ENCODE data around the gene ALB. TPM values are rescaled to one million over a fixed set of nuclear protein-coding genes. Genes with fewer than 3 reads are reported as not detected.

Gene ALB
- total and polyA plus RNA-seq, 7 experiments from 2014 or later, result 0.45 to 0.96 TPM; not detected in 5

GRCh38 chr4:73440653-73441052 is 36.6 kb downstream of the ALB start:
- H3K4me1 ChIP-seq (ENCODE audit: control insufficient read depth in 2 of 2, insufficient read depth in 2 of 2, low read length in 2 of 2), result no peaks in the 10 kb centered on the region
- Mint-ChIP-seq H3K36me3 (no peaks in the 10 kb centered on the region), H3K9me3 (peaks cover 0 to 2% (median 0%) of the 10 kb centered on the region in 11 donors), H3K4me3 (no peak overlapping the region), H3K4me1 (no peaks in the 10 kb centered on the region), H3K27ac (no peak overlapping the region), H3K27me3 (peaks cover 3 to 23% (median 5%) of the 10 kb centered on the region in 5 donors)
- H3K36me3 ChIP-seq (ENCODE audit: control insufficient read depth in 2 of 3, insufficient read depth in 3 of 3, low read length in 3 of 3), result no peaks in the 10 kb centered on the region
- DNase-seq, result no peak
- H3K9me3 ChIP-seq (ENCODE audit: control insufficient read depth in 2 of 3, low read length in 3 of 3), result no peaks in the 10 kb centered on the region
- ChIA-PET CTCF (no interaction called here), POLR2A (no interaction called here)
- intact Hi-C loops (cut with micrococcal nuclease), result no loop called here
- H3K27ac ChIP-seq (ENCODE audit: low read depth, low read length), result no peak overlapping the region
- H3K4me3 ChIP-seq (ENCODE audit: low read length), result no peak overlapping the region
- no peaks in the 10 kb centered on the region for H3K27me3 ChIP-seq (ENCODE audit: control insufficient read depth in 2 of 2, insufficient read depth in 2 of 2, low read length in 2 of 2)
- no peak for ATAC-seq

DNA sequence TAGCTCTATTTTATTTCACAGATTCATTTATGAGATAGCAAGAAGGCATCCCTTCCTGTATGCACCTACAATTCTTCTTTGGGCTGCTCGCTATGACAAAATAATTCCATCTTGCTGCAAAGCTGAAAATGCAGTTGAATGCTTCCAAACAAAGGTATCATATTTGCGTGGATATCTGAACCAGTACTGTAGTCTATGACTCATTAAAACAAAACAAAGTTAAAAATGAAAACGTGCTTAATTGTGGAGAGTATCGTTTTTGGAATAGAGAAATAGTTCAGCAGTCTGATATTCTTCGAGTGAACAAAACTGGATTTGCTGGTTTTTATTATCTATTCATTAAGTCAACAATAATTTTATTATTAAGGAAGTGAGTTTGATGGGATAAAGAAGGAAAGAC is 38.2 kb downstream of the ALB start:
- ATAC-seq (no peak), DNase-seq (no peak)
- Histone ChIP-seq H3K9me3 (ENCODE audit: control insufficient read depth in 2 of 3, low read length in 3 of 3) (no peaks in the 10 kb centered on the region), H3K4me3 (ENCODE audit: low read length) (no peak overlapping the region), H3K27me3 (ENCODE audit: control insufficient read depth in 2 of 2, insufficient read depth in 2 of 2, low read length in 2 of 2) (peaks cover 0 to 5% of the 10 kb centered on the region in 2 donors), H3K36me3 (ENCODE audit: control insufficient read depth in 2 of 3, insufficient read depth in 3 of 3, low read length in 3 of 3) (no peaks in the 10 kb centered on the region), H3K27ac (ENCODE audit: low read depth, low read length) (no peak overlapping the region), H3K4me1 (ENCODE audit: control insufficient read depth in 2 of 2, insufficient read depth in 2 of 2, low read length in 2 of 2) (no peaks in the 10 kb centered on the region)
- H3K4me3 Mint-ChIP-seq, result no peak overlapping the region
- H3K4me1 Mint-ChIP-seq, result no peaks in the 10 kb centered on the region
- peaks cover under 1 to 23% (median 9%) of the 10 kb centered on the region in 5 donors for H3K27me3 Mint-ChIP-seq
- intact Hi-C loops (cut with micrococcal nuclease), result no loop called here
- H3K27ac Mint-ChIP-seq, result no peak overlapping the region
- H3K36me3 Mint-ChIP-seq, result no peaks in the 10 kb centered on the region
- ChIA-PET CTCF (no interaction called here), POLR2A (no interaction called here)
- H3K9me3 Mint-ChIP-seq, result peaks cover 0 to 2% (median 0%) of the 10 kb centered on the region in 11 donors

- Mint-ChIP-seq H3K4me3 (no peak overlapping the region), H3K27ac (no peak overlapping the region), H3K4me1 (no peaks in the 10 kb centered on the region), H3K27me3 (peaks cover 2 to 16% (median 13%) of the 10 kb centered on the region in 5 donors), H3K9me3 (peaks cover 0 to 2% (median 0%) of the 10 kb centered on the region in 11 donors), H3K36me3 (no peaks in the 10 kb centered on the region)
- Histone ChIP-seq H3K27ac (ENCODE audit: low read depth, low read length) (no peak overlapping the region), H3K9me3 (ENCODE audit: control insufficient read depth in 2 of 3, low read length in 3 of 3) (no peaks in the 10 kb centered on the region), H3K4me1 (ENCODE audit: control insufficient read depth in 2 of 2, insufficient read depth in 2 of 2, low read length in 2 of 2) (no peaks in the 10 kb centered on the region), H3K36me3 (ENCODE audit: control insufficient read depth in 2 of 3, insufficient read depth in 3 of 3, low read length in 3 of 3) (no peaks in the 10 kb centered on the region), H3K27me3 (ENCODE audit: control insufficient read depth in 2 of 2, insufficient read depth in 2 of 2, low read length in 2 of 2) (peaks cover 0 to 5% of the 10 kb centered on the region in 2 donors), H3K4me3 (ENCODE audit: low read length) (no peak overlapping the region)
- ChIA-PET POLR2A (no interaction called here), CTCF (interaction anchor here (0.7 kb wide), 1 partner anchor 8 kb away, joined by 3 read pairs; no protein-coding TSS in a partner anchor)
- intact Hi-C loops (cut with micrococcal nuclease), result no loop called here
- ATAC-seq (no peak), DNase-seq (no peak)
These were observed 39.1 kb downstream of the ALB start for GRCh38 chr4:73443224-73443623.

DNA sequence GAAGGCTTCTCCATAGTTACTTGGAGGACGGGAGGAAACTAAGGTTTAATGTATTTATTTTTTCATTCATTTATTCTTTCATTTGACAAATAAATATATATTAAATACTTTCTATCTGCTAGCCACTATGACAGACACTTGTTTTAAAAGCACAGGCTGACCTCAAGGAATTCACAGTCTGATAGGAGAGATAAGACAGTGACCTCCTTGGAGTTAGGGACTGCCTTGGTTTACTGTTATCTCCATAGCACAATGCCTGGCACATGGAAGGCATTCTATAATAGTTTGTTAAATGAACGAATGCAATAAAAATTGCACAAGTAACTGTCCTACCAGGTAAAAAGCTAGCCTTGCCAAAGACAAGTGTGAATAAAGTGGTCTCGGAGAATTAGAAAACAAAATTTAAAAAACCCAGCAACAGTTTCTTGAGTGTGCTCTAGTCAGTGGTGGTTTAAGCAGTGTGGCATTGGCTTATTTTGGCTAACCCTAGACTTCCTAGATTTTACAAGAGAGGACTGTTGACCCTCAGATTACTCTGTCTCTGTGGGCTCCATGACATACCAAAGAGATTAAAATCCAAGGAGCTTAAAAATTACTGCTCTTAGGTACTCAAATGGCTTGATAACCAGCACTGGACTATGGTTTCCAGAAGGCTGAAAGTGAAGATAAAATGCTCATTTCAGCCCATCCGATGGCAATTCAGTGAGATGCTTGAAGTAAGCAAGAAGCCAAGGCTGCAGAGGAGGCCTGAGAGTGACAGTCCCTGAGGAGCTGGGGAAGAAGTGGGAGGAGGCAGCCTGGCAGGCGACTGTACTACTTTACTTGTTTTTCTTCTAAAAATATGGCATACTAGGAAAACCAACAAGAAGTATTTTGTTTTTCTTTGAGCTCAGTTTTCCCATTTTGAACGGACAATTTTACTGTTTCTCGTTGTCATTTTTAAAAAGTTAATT is 41.6 kb downstream of the ALB start:
- ChIA-PET POLR2A (no interaction called here), CTCF (interaction anchor here (0.8 kb wide), 2 partner anchors 23 to 132 kb away, joined by 3 to 4 read pairs; no protein-coding TSS in a partner anchor)
- H3K27me3 ChIP-seq (ENCODE audit: control insufficient read depth in 2 of 2, insufficient read depth in 2 of 2, low read length in 2 of 2), result peaks cover 0 to 5% of the 10 kb centered on the region in 2 donors
- Mint-ChIP-seq H3K36me3 (no peaks in the 10 kb centered on the region), H3K9me3 (peaks cover 0 to 2% (median 0%) of the 10 kb centered on the region in 11 donors), H3K27ac (no peak overlapping the region), H3K4me1 (no peaks in the 10 kb centered on the region), H3K4me3 (no peak overlapping the region), H3K27me3 (peaks cover 2 to 23% (median 16%) of the 10 kb centered on the region in 5 donors)
- intact Hi-C loops (cut with micrococcal nuclease), result loop anchor here (1.0 to 5.0 kb wide), 6 partner anchors 105 to 1149 kb away; partner anchors contain the start of gene ANKRD17 (in 1 of the 2)
- no peaks in the 10 kb centered on the region for H3K9me3 ChIP-seq (ENCODE audit: control insufficient read depth in 2 of 3, low read length in 3 of 3)
- no peak overlapping the region for H3K27ac ChIP-seq (ENCODE audit: low read depth, low read length)
- no peak for ATAC-seq
- DNase-seq, result no peak
- H3K36me3 ChIP-seq (ENCODE audit: control insufficient read depth in 2 of 3, insufficient read depth in 3 of 3, low read length in 3 of 3), result no peaks in the 10 kb centered on the region
- H3K4me1 ChIP-seq (ENCODE audit: control insufficient read depth in 2 of 2, insufficient read depth in 2 of 2, low read length in 2 of 2), result no peaks in the 10 kb centered on the region
- H3K4me3 ChIP-seq (ENCODE audit: low read length), result no peak overlapping the region

DNA sequence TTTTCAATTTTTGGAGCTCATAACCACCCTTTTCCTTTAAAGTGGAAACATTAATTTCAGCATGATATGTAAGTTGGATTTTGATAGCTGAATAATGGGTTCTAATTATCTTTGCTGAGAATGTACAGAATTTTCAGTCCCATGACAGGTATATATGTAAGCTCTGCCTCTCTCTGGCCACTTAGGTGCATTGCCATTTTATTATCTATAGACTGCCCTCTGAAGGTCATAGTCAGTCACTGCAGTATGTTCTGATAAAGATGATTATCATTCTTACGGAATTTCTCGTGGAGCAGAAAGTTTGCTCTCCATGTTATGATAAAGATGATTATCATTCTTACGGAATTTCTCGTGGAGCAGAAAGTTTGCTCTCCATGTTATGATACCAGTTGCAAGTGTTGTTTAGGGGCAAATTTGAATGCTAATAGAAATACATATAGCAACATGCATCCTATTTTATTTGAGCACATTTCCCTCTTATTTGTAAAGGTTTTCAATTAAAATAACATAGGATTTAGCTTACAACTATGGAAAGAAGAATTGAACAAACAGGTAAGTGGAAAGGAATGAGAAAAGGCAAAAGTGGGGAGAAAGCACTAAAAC is 42.4 kb downstream of the ALB start:
- Mint-ChIP-seq H3K4me3 (no peak overlapping the region), H3K4me1 (no peaks in the 10 kb centered on the region), H3K27me3 (peaks cover 2 to 25% (median 16%) of the 10 kb centered on the region in 5 donors), H3K9me3 (peaks cover 0 to 2% (median 0%) of the 10 kb centered on the region in 11 donors), H3K36me3 (no peaks in the 10 kb centered on the region), H3K27ac (no peak overlapping the region)
- Histone ChIP-seq H3K9me3 (ENCODE audit: control insufficient read depth in 2 of 3, low read length in 3 of 3) (no peaks in the 10 kb centered on the region), H3K4me1 (ENCODE audit: control insufficient read depth in 2 of 2, insufficient read depth in 2 of 2, low read length in 2 of 2) (no peaks in the 10 kb centered on the region), H3K27ac (ENCODE audit: low read depth, low read length) (no peak overlapping the region), H3K36me3 (ENCODE audit: control insufficient read depth in 2 of 3, insufficient read depth in 3 of 3, low read length in 3 of 3) (peaks cover 0 to 3% (median 0%) of the 10 kb centered on the region in 3 experiments), H3K4me3 (ENCODE audit: low read length) (no peak overlapping the region), H3K27me3 (ENCODE audit: control insufficient read depth in 2 of 2, insufficient read depth in 2 of 2, low read length in 2 of 2) (peaks cover 0 to 5% of the 10 kb centered on the region in 2 donors)
- DNase-seq (peak in 5 of 9 donors; percentile 1 to 35 (median 18)), ATAC-seq (peak; percentile 86)
- ChIA-PET CTCF (interaction anchor here (0.8 kb wide), 2 partner anchors 22 to 132 kb away, joined by 3 to 4 read pairs; no protein-coding TSS in a partner anchor), POLR2A (no interaction called here)
- intact Hi-C loops (cut with micrococcal nuclease), result loop anchor here (1.0 to 5.0 kb wide), 6 partner anchors 106 to 1150 kb away; partner anchors contain the start of gene ANKRD17 (in 1 of the 2)

DNA sequence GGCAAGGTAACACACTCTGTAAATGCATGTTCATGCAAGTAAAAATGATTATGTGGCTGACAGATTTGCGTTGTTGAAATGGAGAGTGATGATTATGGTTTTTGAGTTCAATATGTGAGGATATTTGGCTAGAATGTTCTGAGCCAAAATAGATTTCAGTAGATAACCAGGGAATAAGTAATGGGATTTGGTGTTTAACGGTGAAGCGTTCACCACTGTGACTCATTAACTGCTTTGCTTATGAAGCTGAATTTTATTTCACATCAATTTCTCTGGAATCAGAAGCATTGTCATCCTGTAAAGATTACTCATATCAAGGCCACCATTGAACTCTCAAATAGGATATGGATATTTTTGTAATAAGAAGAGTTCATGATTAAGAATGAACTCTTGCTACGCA is 43.6 kb downstream of the ALB start:
- Mint-ChIP-seq H3K4me3 (no peak overlapping the region), H3K27ac (no peak overlapping the region), H3K9me3 (no peaks in the 10 kb centered on the region), H3K36me3 (no peaks in the 10 kb centered on the region), H3K4me1 (no peaks in the 10 kb centered on the region), H3K27me3 (peaks cover 0 to 20% (median 13%) of the 10 kb centered on the region in 5 donors)
- no peak for DNase-seq
- peaks cover 0 to 5% of the 10 kb centered on the region in 2 donors for H3K27me3 ChIP-seq (ENCODE audit: control insufficient read depth in 2 of 2, insufficient read depth in 2 of 2, low read length in 2 of 2)
- peaks cover 0 to 3% (median 0%) of the 10 kb centered on the region in 3 experiments for H3K36me3 ChIP-seq (ENCODE audit: control insufficient read depth in 2 of 3, insufficient read depth in 3 of 3, low read length in 3 of 3)
- intact Hi-C loops (cut with micrococcal nuclease), result loop anchor here (2.0 to 5.0 kb wide), 5 partner anchors 107 to 1151 kb away; no protein-coding TSS in a partner anchor
- ChIA-PET POLR2A (no interaction called here), CTCF (no interaction called here)
- H3K4me1 ChIP-seq (ENCODE audit: control insufficient read depth in 2 of 2, insufficient read depth in 2 of 2, low read length in 2 of 2), result no peaks in the 10 kb centered on the region
- no peaks in the 10 kb centered on the region for H3K9me3 ChIP-seq (ENCODE audit: control insufficient read depth in 2 of 3, low read length in 3 of 3)
- no peak for ATAC-seq
- no peak overlapping the region for H3K4me3 ChIP-seq (ENCODE audit: low read length)
- no peak overlapping the region for H3K27ac ChIP-seq (ENCODE audit: low read depth, low read length)

Measured in naive thymus-derived CD4-positive, alpha-beta T cell (primary cell).